ENCODE measurements around the gene ASCL5.

ASCL5 gene

GRCh38 chr1:201111156-201111555, 15.8 kb downstream of the ASCL5 start:
- DNase-seq (ENCODE audit: low read depth, low spot score), result no peak

GRCh38 chr1:201110616-201111015, 16.4 kb downstream of the ASCL5 start:
- DNase-seq (ENCODE audit: low read depth, low spot score), result no peak

GRCh38 chr1:201110138-201110537, 16.8 kb downstream of the ASCL5 start:
- no peak for DNase-seq (ENCODE audit: low read depth, low spot score)

GRCh38 chr1:201109651-201110050, 17.3 kb downstream of the ASCL5 start:
- DNase-seq (ENCODE audit: low read depth, low spot score), result no peak

- no peak for DNase-seq (ENCODE audit: low read depth, low spot score)
Observed at GRCh38 chr1:201108614-201109013, 18.4 kb downstream of the ASCL5 start.

- DNase-seq (ENCODE audit: low read depth, low spot score), result no peak
Observed at GRCh38 chr1:201105688-201106087, 21.3 kb downstream of the ASCL5 start.

- DNase-seq (ENCODE audit: low read depth, low spot score), result no peak
Observed at GRCh38 chr1:201104141-201104540, 22.8 kb downstream of the ASCL5 start.

- no peak for DNase-seq (ENCODE audit: low read depth, low spot score)
Observed at GRCh38 chr1:201103666-201104065, 23.3 kb downstream of the ASCL5 start.

GRCh38 chr1:201100169-201100930, 26.6 kb downstream of the ASCL5 start:
- DNase-seq (ENCODE audit: low read depth, low spot score), result no peak

- DNase-seq (ENCODE audit: low read depth, low spot score), result no peak
Observed at GRCh38 chr1:201098992-201099677, 27.8 kb downstream of the ASCL5 start.

- no peak for DNase-seq (ENCODE audit: low read depth, low spot score)
Observed at GRCh38 chr1:201096977-201097856, 29.8 kb downstream of the ASCL5 start.

- DNase-seq (ENCODE audit: low read depth, low spot score), result no peak
Observed at GRCh38 chr1:201096041-201096461, 30.9 kb downstream of the ASCL5 start.

GRCh38 chr1:201095581-201095980, 31.4 kb downstream of the ASCL5 start:
- DNase-seq (ENCODE audit: low read depth, low spot score), result no peak

- no peak for DNase-seq (ENCODE audit: low read depth, low spot score)
Observed at GRCh38 chr1:201094832-201095231, 32.2 kb downstream of the ASCL5 start.

GRCh38 chr1:201093962-201094361, 33.0 kb downstream of the ASCL5 start:
- DNase-seq (ENCODE audit: low read depth, low spot score), result no peak

GRCh38 chr1:201093561-201093960, 33.4 kb downstream of the ASCL5 start:
- DNase-seq (ENCODE audit: low read depth, low spot score), result no peak

- no peak for DNase-seq (ENCODE audit: low read depth, low spot score)
Observed at GRCh38 chr1:201092738-201093137, 34.2 kb downstream of the ASCL5 start.

- no peak for DNase-seq (ENCODE audit: low read depth, low spot score)
Observed at GRCh38 chr1:201091256-201091655, 35.7 kb downstream of the ASCL5 start.

GRCh38 chr1:201090541-201090940, 36.4 kb downstream of the ASCL5 start:
- no peak for DNase-seq (ENCODE audit: low read depth, low spot score)

GRCh38 chr1:201089596-201089995, 37.4 kb downstream of the ASCL5 start:
- no peak for DNase-seq (ENCODE audit: low read depth, low spot score)

- no peak for DNase-seq (ENCODE audit: low read depth, low spot score)
Observed at GRCh38 chr1:201088901-201089525, 38.0 kb downstream of the ASCL5 start.

GRCh38 chr1:201088395-201088794, 38.6 kb downstream of the ASCL5 start:
- no peak for DNase-seq (ENCODE audit: low read depth, low spot score)

All from smooth muscle cell of the brain vasculature (primary cell).